Liver (tissue), 9 donors: ENCODE measurements around the gene DHRS4. TPM values are rescaled to one million over a fixed set of nuclear protein-coding genes. Genes with fewer than 3 reads are reported as not detected.
A peak's percentile ranks its signal among the peaks of the same experiment; 100 is the strongest.

ENCODE experiments used
- DNase-seq: peaks from one replicate; pipeline ENCODE4 v3.0.0-alpha.2; 2017; ENCODE audit warnings: low spot score
- H3K27ac ChIP-seq, 2 donors: one replicate each; pipeline ENCODE4 v1.7.0; 2013; ENCODE audit warnings: inconsistent platforms in 2 of 2, low read length in 2 of 2, control low read depth in 1 of 2, low read depth in 1 of 2, mild to moderate bottlenecking in 1 of 2
- H3K27me3 ChIP-seq, 4 donors: one replicate each; pipeline versions ENCODE4 v1.6.1 to v1.7.0; 2013; ENCODE audit warnings: low read length in 3 of 4, inconsistent platforms in 1 of 4, mild to moderate bottlenecking in 1 of 4, moderate library complexity in 1 of 4; ENCODE audit not compliant: control insufficient read depth in 4 of 4, insufficient read depth in 4 of 4
- H3K36me3 ChIP-seq, 4 donors: one replicate each; pipeline versions ENCODE4 v1.6.1 to v1.7.0; 2013; ENCODE audit warnings: low read length in 3 of 4, mild to moderate bottlenecking in 3 of 4, low read depth in 1 of 4, moderate library complexity in 1 of 4; ENCODE audit not compliant: control insufficient read depth in 4 of 4, insufficient read depth in 3 of 4
- H3K4me1 ChIP-seq, 4 donors: one replicate each; pipeline versions ENCODE4 v1.6.1 to v1.7.0; 2013; ENCODE audit warnings: low read length in 3 of 4, mild to moderate bottlenecking in 3 of 4, moderate library complexity in 1 of 4; ENCODE audit not compliant: control insufficient read depth in 4 of 4, insufficient read depth in 4 of 4
- H3K4me3 ChIP-seq, 3 donors: one replicate each; pipeline versions ENCODE4 v1.6.1 to v1.7.0; 2013; ENCODE audit warnings: low read length in 3 of 3, control low read depth in 1 of 3, low read depth in 1 of 3, mild to moderate bottlenecking in 1 of 3
- H3K9ac ChIP-seq, 2 donors: one replicate each; pipeline ENCODE4 v1.7.0; 2013; ENCODE audit warnings: low read length in 2 of 2, mild to moderate bottlenecking in 2 of 2, moderate library complexity in 2 of 2, control low read depth in 1 of 2, low read depth in 1 of 2
- H3K9me3 ChIP-seq, 4 donors: one replicate each; pipeline versions ENCODE4 v1.6.1 to v1.7.0; 2013; ENCODE audit warnings: low read length in 3 of 4; ENCODE audit not compliant: control insufficient read depth in 4 of 4
- EGR1 ChIP-seq, 2 donors: IDR thresholded peaks; 2 replicates each; pipeline ENCODE4 v1.6.1; 2016 to 2018; ENCODE audit warnings: antibody characterized with exemption in 2 of 2, low read depth in 2 of 2
- FOXA1 ChIP-seq: IDR thresholded peaks from 2 replicates; pipeline ENCODE4 v1.6.1; 2016; ENCODE audit warnings: antibody characterized with exemption
- FOXA2 ChIP-seq: IDR thresholded peaks from 2 replicates; pipeline ENCODE4 v1.6.1; 2016; ENCODE audit warnings: antibody characterized with exemption
- GABPA ChIP-seq, 2 donors: IDR thresholded peaks in 1 of 2; conservative IDR thresholded peaks in 1 of 2; 2 replicates each; pipeline ENCODE4 v1.6.1; 2016; ENCODE audit warnings: antibody characterized with exemption in 2 of 2, mild to moderate bottlenecking in 1 of 2, moderate library complexity in 1 of 2
- HNF4A ChIP-seq, 2 donors: conservative IDR thresholded peaks; 2 replicates each; pipeline ENCODE4 v1.6.1; 2016; ENCODE audit warnings: antibody characterized with exemption in 2 of 2, mild to moderate bottlenecking in 2 of 2
- HNF4G ChIP-seq: IDR thresholded peaks from 2 replicates; pipeline ENCODE4 v1.6.1; 2016; ENCODE audit warnings: antibody characterized with exemption
- JUND ChIP-seq, 2 donors: IDR thresholded peaks; 2 replicates each; pipeline ENCODE4 v1.6.1; 2016; ENCODE audit warnings: antibody characterized with exemption in 2 of 2
- NR2F2 ChIP-seq: IDR thresholded peaks from 2 replicates; pipeline ENCODE4 v1.6.1; 2016; ENCODE audit warnings: antibody characterized with exemption
- RAD21 ChIP-seq, 2 donors: IDR thresholded peaks; 2 replicates each; pipeline ENCODE4 v1.6.1; 2016; ENCODE audit warnings: antibody characterized with exemption in 2 of 2, mild to moderate bottlenecking in 2 of 2
- RXRA ChIP-seq, 2 donors: IDR thresholded peaks; 2 replicates each; pipeline ENCODE4 v1.6.1; 2017 to 2018; ENCODE audit warnings: antibody characterized with exemption in 2 of 2, mild to moderate bottlenecking in 1 of 2
- SP1 ChIP-seq: IDR thresholded peaks from 2 replicates; pipeline ENCODE4 v1.6.1; 2018; ENCODE audit warnings: antibody characterized with exemption, mild to moderate bottlenecking
- TAF1 ChIP-seq: conservative IDR thresholded peaks from 2 replicates; pipeline ENCODE4 v1.6.1; 2016; ENCODE audit warnings: antibody characterized with exemption, mild to moderate bottlenecking
- WGBS: extraction: QIAGEN DNeasy Blood & Tissue Kit; methylation state at CpG from one replicate; pipeline ENCODE4 v1.1.7; 2013; 5-methylcytosine and 5-hydroxymethylcytosine counted together
- polyA plus RNA-seq, 2 donors: library from polyadenylated mRNA; stranded (reverse) in 1 of 2; unstranded in 1 of 2; fragments of 200-250 nt in 1 of 2; fragments of >200 nt in 1 of 2; fragmentation: Nextera tagmentation in 1 of 2; extraction: Ambion mirVana in 1 of 2; gene quantifications; one replicate each; pipeline versions ENCODE4 v1.2.1 to v1.2.3, GENCODE V29; 2013 to 2015
- total RNA-seq, 2 donors: library from RNA; depleted of rRNA; stranded (reverse); fragments of >200 nt; gene quantifications; one replicate each; pipeline ENCODE4 v1.2.3, GENCODE V29; 2014
- TF ChIP-seq, protein P1 (sequence below): IDR thresholded peaks from 2 replicates; pipeline ENCODE4 v1.6.1; 2016; ENCODE audit warnings: antibody characterized with exemption
- TF ChIP-seq, protein P2 (sequence below): IDR thresholded peaks from 2 replicates; pipeline ENCODE4 v1.6.1; 2016; ENCODE audit warnings: antibody characterized with exemption
- TF ChIP-seq, protein P3 (sequence below): fragments of 150-350 bp; IDR thresholded peaks from 2 replicates; pipeline ENCODE4 v1.5.1; 2017; ENCODE audit warnings: improper control_type of control experiment, low read depth, low read length; ENCODE audit not compliant: missing input control
- donor health status: healthy.
- donor health status: healthy.
- donor health status: healthy.
- donor health status: healthy.
- donor health status: healthy.

DHRS4 gene
- total and polyA plus RNA-seq, 4 donors: 53.6 to 70.2 (median 61.5) TPM

DNA sequence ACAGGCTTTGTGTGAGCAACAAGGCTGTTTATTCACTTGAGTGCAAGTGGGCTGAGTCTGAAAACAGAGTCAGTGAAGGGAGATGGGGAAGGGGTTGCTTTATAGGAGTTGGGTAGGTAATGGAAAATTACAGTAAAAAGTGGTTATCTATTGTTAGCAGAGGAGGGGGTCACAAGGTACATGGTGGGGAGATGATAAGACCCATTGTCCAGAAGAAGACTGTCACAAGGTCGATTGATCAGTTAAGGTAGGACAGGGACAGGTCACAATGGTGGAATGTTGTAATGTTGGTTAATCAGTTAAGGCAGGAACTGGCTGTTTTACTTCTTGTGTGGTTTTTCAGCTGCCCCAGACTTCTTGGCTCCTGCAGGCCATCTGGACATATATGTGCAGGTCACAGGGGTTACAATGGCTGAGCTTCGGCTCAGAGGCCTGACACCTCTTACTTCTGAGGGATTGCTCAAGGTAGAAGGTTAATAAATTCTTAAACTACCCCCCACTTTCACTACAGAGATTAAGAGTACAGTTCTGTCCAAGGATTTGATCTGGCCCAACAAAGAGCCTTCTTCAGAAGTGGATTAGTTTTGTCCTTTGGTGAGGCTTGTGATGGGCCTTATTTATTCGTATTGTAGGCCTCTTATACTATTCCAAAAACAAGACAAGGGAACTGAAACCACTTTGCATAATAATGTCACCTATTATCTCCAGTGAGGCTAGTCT, 13.8 kb upstream of the DHRS4 start:
- DNase-seq: no peak
- Histone ChIP-seq H3K4me3 (no peak overlapping the region), H3K9ac (no peak overlapping the region), H3K27ac (no peak overlapping the region), H3K4me1 (peaks cover 15 to 69% (median 43%) of the 10 kb centered on the region in 4 donors), H3K9me3 (no peaks in the 10 kb centered on the region), H3K36me3 (peaks cover 0 to 10% (median 7%) of the 10 kb centered on the region in 4 donors), H3K27me3 (no peaks in the 10 kb centered on the region)
- WGBS: 53% methylated on average over 3 of the region's 3 CpGs
- peak in 1 of 2 donors; percentile 4 for TF ChIP-seq HNF4A (conservative IDR thresholded peaks at IDR 0.05)
- TF ChIP-seq SP1: no peak
- TF ChIP-seq RXRA (IDR thresholded peaks at IDR 0.05): peak in 1 of 2 donors; percentile 8

DNA sequence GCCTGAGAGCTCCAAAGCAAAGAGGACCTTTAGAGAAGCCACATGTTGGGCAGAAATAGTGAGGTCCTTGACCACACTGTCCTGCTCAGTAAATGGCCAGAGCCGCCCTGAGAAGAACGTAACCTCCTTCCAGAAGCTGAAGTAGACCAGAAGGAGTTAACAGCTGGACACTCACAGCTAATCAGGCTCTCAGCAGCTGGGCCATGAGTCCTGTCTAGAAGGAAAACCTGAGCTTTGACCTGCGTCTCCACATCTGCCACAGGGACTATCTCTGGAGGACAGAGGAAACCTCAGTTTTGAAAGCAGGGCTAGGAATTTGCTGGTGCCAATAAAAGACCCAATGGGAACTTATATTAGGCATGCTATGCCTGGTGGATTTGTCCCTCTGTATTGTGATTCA, 12.3 kb upstream of the DHRS4 start:
- Histone ChIP-seq H3K9me3 (no peaks in the 10 kb centered on the region), H3K27ac (no peak overlapping the region), H3K9ac (no peak overlapping the region), H3K4me3 (no peak overlapping the region), H3K27me3 (no peaks in the 10 kb centered on the region), H3K36me3 (peaks cover 0 to 10% (median 7%) of the 10 kb centered on the region in 4 donors), H3K4me1 (peaks cover 7 to 55% (median 28%) of the 10 kb centered on the region in 4 donors)
- no peak for TF ChIP-seq EGR1 (IDR thresholded peaks at IDR 0.05; ENCODE audit: low read depth in 2 of 2)
- TF ChIP-seq, protein P1, sequence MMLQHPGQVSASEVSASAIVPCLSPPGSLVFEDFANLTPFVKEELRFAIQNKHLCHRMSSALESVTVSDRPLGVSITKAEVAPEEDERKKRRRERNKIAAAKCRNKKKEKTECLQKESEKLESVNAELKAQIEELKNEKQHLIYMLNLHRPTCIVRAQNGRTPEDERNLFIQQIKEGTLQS: no peak
- TF ChIP-seq HNF4G: no peak
- DNase-seq: no peak
- 97% methylated on average over 3 of the region's 3 CpGs for WGBS

DNA sequence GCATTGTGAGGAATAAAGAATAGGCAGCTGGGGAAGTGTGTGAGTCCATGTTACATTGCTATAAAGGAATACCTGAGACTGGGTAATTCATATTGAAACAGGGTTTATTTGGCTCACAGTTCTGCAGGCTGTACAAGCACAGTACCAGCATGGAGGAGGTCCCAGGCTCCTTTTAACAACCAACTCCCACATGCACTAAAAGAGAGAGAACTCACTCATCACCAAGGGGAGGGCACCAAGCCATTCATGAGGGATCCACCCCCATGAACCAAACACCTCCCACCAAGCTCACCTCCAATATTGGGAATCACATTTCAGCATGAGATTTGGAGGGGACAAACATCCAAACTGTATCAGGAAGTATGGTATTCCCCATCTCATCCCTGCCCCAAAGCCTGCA, 11.9 kb upstream of the DHRS4 start:
- Histone ChIP-seq H3K9ac (no peak overlapping the region), H3K27ac (no peak overlapping the region), H3K27me3 (no peaks in the 10 kb centered on the region), H3K36me3 (peaks cover 0 to 10% (median 7%) of the 10 kb centered on the region in 4 donors), H3K4me1 (peaks cover 5 to 54% (median 26%) of the 10 kb centered on the region in 4 donors), H3K9me3 (no peaks in the 10 kb centered on the region), H3K4me3 (no peak overlapping the region)
- TF ChIP-seq GABPA (IDR thresholded peaks at IDR 0.05 in 1 of 2, conservative IDR thresholded peaks at IDR 0.05 in 1 of 2) (no peak), NR2F2 (no peak), FOXA1 (no peak), FOXA2 (no peak), JUND (IDR thresholded peaks at IDR 0.05) (no peak), EGR1 (IDR thresholded peaks at IDR 0.05; ENCODE audit: low read depth in 2 of 2) (no peak), RXRA (IDR thresholded peaks at IDR 0.05) (no peak), RAD21 (IDR thresholded peaks at IDR 0.05) (no peak), HNF4G (no peak), HNF4A (conservative IDR thresholded peaks at IDR 0.05) (no peak)
- TF ChIP-seq, protein P1: no peak
- no peak for DNase-seq

DNA sequence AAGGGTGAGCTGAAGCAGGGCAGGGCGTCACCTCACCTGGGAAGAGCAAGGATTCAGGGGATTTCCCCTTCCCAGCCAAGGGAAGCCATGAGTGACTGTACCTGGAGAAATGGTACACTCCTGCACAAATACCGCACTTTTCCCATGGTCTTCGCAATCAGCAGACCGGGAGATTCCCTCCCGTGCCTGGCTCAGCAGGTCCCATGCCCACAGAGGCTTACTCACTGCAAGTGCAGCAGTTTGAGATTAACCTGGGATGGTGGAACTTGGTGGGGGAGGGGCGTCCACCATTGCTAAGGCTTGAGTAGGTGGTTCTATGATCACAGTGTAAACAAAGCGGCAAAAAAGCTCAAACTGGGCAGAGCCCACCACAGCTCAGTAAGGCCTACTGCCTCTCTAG, 11.0 kb upstream of the DHRS4 start:
- DNase-seq: no peak
- peaks cover 0 to 10% (median 7%) of the 10 kb centered on the region in 4 donors for H3K36me3 ChIP-seq
- TF ChIP-seq EGR1 (IDR thresholded peaks at IDR 0.05; ENCODE audit: low read depth in 2 of 2) (no peak), FOXA1 (no peak), RXRA (IDR thresholded peaks at IDR 0.05) (no peak), TAF1 (no peak), HNF4A (conservative IDR thresholded peaks at IDR 0.05) (no peak), FOXA2 (no peak), GABPA (IDR thresholded peaks at IDR 0.05 in 1 of 2, conservative IDR thresholded peaks at IDR 0.05 in 1 of 2) (no peak)
- TF ChIP-seq, protein P1: no peak
- TF ChIP-seq, protein P2, sequence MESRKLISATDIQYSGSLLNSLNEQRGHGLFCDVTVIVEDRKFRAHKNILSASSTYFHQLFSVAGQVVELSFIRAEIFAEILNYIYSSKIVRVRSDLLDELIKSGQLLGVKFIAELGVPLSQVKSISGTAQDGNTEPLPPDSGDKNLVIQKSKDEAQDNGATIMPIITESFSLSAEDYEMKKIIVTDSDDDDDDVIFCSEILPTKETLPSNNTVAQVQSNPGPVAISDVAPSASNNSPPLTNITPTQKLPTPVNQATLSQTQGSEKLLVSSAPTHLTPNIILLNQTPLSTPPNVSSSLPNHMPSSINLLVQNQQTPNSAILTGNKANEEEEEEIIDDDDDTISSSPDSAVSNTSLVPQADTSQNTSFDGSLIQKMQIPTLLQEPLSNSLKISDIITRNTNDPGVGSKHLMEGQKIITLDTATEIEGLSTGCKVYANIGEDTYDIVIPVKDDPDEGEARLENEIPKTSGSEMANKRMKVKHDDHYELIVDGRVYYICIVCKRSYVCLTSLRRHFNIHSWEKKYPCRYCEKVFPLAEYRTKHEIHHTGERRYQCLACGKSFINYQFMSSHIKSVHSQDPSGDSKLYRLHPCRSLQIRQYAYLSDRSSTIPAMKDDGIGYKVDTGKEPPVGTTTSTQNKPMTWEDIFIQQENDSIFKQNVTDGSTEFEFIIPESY: no peak
- TF ChIP-seq, protein P3, sequence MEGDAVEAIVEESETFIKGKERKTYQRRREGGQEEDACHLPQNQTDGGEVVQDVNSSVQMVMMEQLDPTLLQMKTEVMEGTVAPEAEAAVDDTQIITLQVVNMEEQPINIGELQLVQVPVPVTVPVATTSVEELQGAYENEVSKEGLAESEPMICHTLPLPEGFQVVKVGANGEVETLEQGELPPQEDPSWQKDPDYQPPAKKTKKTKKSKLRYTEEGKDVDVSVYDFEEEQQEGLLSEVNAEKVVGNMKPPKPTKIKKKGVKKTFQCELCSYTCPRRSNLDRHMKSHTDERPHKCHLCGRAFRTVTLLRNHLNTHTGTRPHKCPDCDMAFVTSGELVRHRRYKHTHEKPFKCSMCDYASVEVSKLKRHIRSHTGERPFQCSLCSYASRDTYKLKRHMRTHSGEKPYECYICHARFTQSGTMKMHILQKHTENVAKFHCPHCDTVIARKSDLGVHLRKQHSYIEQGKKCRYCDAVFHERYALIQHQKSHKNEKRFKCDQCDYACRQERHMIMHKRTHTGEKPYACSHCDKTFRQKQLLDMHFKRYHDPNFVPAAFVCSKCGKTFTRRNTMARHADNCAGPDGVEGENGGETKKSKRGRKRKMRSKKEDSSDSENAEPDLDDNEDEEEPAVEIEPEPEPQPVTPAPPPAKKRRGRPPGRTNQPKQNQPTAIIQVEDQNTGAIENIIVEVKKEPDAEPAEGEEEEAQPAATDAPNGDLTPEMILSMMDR: no peak

More for the DNA sequence above, 11.0 kb upstream of the DHRS4 start:
- H3K4me3 ChIP-seq: no peak overlapping the region
- H3K27ac ChIP-seq: no peak overlapping the region
- H3K9ac ChIP-seq: no peak overlapping the region
- H3K4me1 ChIP-seq: peaks cover 0 to 47% (median 18%) of the 10 kb centered on the region in 4 donors
- WGBS: 96% methylated on average over 7 of the region's 7 CpGs
- no peaks in the 10 kb centered on the region for H3K9me3 ChIP-seq
- H3K27me3 ChIP-seq: no peaks in the 10 kb centered on the region
